Measurements from ENCODE around the gene HS2ST1.

HS2ST1 gene

DNA sequence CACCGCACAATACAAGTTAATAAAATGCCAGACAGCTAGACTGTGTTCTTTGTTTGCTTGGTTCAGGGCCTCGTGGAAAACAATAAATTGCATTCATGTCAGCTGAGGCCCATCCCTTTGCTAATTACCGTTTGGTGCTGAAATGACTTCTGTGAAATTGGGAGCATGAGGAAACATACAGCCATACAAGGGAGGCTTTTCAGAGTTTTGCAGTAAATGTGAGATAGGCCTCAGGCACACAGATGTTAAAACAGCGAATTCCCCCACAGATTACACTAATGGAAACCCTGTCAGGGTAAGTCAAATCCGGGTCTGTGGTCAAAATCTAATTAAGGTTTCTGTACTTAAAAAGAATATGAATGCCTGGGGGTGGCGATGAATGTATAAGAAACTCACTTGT, 240.7 kb downstream of the HS2ST1 start:
- Histone ChIP-seq H3K27ac (ENCODE audit: extremely low read depth, low read depth, low read length) (no peak overlapping the region), H3K4me1 (ENCODE audit: control insufficient read depth, insufficient read depth, low read length) (no peaks in the 10 kb centered on the region), H3K9me3 (ENCODE audit: control insufficient read depth, insufficient read depth, low read depth, low read length) (no peaks in the 10 kb centered on the region), H3K36me3 (ENCODE audit: control insufficient read depth in 2 of 2, insufficient read depth in 1 of 2, low read length in 2 of 2) (no peaks in the 10 kb centered on the region), H3K4me3 (ENCODE audit: low read depth, low read length) (no peak overlapping the region)
- POLR2A ChIA-PET, result no interaction called here
- CTCF ChIA-PET, result no interaction called here
- no peak for TF ChIP-seq ZNF837 (tag by site-specific recombination; IDR thresholded peaks at IDR 0.05)
- TF ChIP-seq PRDM2 (tag by site-specific recombination; IDR thresholded peaks at IDR 0.05; ENCODE audit: borderline replicate concordance), result no peak
- TF ChIP-seq ZBTB17 (tag by site-specific recombination; IDR thresholded peaks at IDR 0.05), result no peak
- TF ChIP-seq HOXC10 (CRISPR knock-in tag; IDR thresholded peaks at IDR 0.05), result no peak
- no peak for TF ChIP-seq OSR2 (tag by site-specific recombination; IDR thresholded peaks at IDR 0.05)
- no peak for TF ChIP-seq ZBTB7A (tag by site-specific recombination; IDR thresholded peaks at IDR 0.05; ENCODE audit: low read depth)
- TF ChIP-seq, protein P1, sequence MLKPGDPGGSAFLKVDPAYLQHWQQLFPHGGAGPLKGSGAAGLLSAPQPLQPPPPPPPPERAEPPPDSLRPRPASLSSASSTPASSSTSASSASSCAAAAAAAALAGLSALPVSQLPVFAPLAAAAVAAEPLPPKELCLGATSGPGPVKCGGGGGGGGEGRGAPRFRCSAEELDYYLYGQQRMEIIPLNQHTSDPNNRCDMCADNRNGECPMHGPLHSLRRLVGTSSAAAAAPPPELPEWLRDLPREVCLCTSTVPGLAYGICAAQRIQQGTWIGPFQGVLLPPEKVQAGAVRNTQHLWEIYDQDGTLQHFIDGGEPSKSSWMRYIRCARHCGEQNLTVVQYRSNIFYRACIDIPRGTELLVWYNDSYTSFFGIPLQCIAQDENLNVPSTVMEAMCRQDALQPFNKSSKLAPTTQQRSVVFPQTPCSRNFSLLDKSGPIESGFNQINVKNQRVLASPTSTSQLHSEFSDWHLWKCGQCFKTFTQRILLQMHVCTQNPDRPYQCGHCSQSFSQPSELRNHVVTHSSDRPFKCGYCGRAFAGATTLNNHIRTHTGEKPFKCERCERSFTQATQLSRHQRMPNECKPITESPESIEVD (tag by site-specific recombination; IDR thresholded peaks at IDR 0.05), result no peak
- TF ChIP-seq ZNF366 (tag by site-specific recombination; conservative IDR thresholded peaks at IDR 0.05), result no peak
- no peak for TF ChIP-seq ZNF692 (tag by site-specific recombination; IDR thresholded peaks at IDR 0.05)
- TF ChIP-seq ZNF670 (tag by site-specific recombination; IDR thresholded peaks at IDR 0.05; ENCODE audit: low read depth), result no peak
- TF ChIP-seq ZNF341 (tag by site-specific recombination; IDR thresholded peaks at IDR 0.05; ENCODE audit: low read depth), result no peak
- no peak for TF ChIP-seq ZNF404 (tag by site-specific recombination; IDR thresholded peaks at IDR 0.05)

GRCh38 chr1:87155648-87156047, 241.2 kb downstream of the HS2ST1 start:
- Histone ChIP-seq H3K4me1 (ENCODE audit: control insufficient read depth, insufficient read depth, low read length) (no peaks in the 10 kb centered on the region), H3K9me3 (ENCODE audit: control insufficient read depth, insufficient read depth, low read depth, low read length) (no peaks in the 10 kb centered on the region), H3K36me3 (ENCODE audit: control insufficient read depth in 2 of 2, insufficient read depth in 1 of 2, low read length in 2 of 2) (no peaks in the 10 kb centered on the region), H3K4me3 (ENCODE audit: low read depth, low read length) (no peak overlapping the region), H3K27ac (ENCODE audit: extremely low read depth, low read depth, low read length) (no peak overlapping the region)
- CTCF ChIA-PET, result no interaction called here
- POLR2A ChIA-PET, result no interaction called here
- TF ChIP-seq ZNF37A (tag by site-specific recombination; IDR thresholded peaks at IDR 0.05), result no peak
- TF ChIP-seq ZBTB21 (tag by site-specific recombination; IDR thresholded peaks at IDR 0.05), result no peak
- TF ChIP-seq ZNF670 (tag by site-specific recombination; IDR thresholded peaks at IDR 0.05; ENCODE audit: low read depth), result no peak

DNA sequence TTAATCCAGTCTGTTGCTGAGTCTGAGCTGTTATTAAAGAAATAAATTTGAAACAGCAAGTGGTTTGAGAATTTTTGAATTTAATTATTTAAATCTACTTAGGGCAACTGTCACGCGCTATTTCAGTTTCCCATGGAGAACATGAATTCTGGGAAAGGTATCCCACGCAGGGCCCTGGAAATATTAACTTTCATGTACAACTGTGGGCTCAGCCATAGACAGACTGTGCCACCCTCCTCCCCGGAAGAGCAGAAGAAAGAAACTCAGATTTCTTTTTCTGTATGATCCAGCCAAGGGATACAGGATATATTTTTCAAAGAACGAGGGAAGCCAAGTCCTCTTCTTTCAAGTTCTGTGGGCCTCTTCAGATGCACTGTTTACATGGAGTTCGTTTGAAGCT, 241.7 kb downstream of the HS2ST1 start:
- H3K4me1 ChIP-seq (ENCODE audit: control insufficient read depth, insufficient read depth, low read length), result no peaks in the 10 kb centered on the region
- H3K4me3 ChIP-seq (ENCODE audit: low read depth, low read length), result no peak overlapping the region
- POLR2A ChIA-PET, result no interaction called here
- no peak overlapping the region for H3K27ac ChIP-seq (ENCODE audit: extremely low read depth, low read depth, low read length)
- CTCF ChIA-PET, result no interaction called here
- H3K9me3 ChIP-seq (ENCODE audit: control insufficient read depth, insufficient read depth, low read depth, low read length), result no peaks in the 10 kb centered on the region
- no peaks in the 10 kb centered on the region for H3K36me3 ChIP-seq (ENCODE audit: control insufficient read depth in 2 of 2, insufficient read depth in 1 of 2, low read length in 2 of 2)
- TF ChIP-seq ZFHX2 (tag by site-specific recombination; conservative IDR thresholded peaks at IDR 0.05) (no peak), ZNF157 (tag by site-specific recombination; IDR thresholded peaks at IDR 0.05) (no peak), ZNF488 (tag by site-specific recombination; IDR thresholded peaks at IDR 0.05) (no peak), HOXA7 (CRISPR knock-in tag; IDR thresholded peaks at IDR 0.05; ENCODE audit: borderline replicate concordance) (no peak), ZNF184 (tag by site-specific recombination; IDR thresholded peaks at IDR 0.05) (no peak), ZNF223 (tag by site-specific recombination; IDR thresholded peaks at IDR 0.05) (no peak)
- TF ChIP-seq, protein P2, sequence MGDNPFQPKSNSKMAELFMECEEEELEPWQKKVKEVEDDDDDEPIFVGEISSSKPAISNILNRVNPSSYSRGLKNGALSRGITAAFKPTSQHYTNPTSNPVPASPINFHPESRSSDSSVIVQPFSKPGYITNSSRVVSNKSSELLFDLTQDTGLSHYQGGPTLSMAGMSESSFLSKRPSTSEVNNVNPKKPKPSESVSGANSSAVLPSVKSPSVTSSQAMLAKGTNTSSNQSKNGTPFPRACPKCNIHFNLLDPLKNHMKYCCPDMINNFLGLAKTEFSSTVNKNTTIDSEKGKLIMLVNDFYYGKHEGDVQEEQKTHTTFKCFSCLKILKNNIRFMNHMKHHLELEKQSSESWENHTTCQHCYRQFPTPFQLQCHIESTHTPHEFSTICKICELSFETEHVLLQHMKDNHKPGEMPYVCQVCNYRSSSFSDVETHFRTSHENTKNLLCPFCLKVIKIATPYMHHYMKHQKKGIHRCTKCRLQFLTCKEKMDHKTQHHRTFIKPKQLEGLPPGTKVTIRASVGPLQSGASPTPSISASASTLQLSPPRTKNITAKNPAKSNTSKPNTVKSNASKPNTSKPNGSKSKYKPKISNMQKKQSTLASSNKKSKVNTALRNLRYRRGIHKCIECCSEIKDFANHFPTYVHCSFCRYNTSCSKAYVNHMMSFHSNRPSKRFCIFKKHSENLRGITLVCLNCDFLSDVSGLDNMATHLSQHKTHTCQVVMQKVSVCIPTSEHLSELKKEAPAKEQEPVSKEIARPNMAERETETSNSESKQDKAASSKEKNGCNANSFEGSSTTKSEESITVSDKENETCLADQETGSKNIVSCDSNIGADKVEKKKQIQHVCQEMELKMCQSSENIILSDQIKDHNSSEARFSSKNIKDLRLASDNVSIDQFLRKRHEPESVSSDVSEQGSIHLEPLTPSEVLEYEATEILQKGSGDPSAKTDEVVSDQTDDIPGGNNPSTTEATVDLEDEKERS (tag by site-specific recombination; IDR thresholded peaks at IDR 0.05), result no peak
